ENCODE data around the gene SIX3. TPM values are rescaled to one million over a fixed set of nuclear protein-coding genes. Genes with fewer than 3 reads are reported as not detected.

SIX3 gene
- total RNA-seq, 1 donor, result not detected

DNA sequence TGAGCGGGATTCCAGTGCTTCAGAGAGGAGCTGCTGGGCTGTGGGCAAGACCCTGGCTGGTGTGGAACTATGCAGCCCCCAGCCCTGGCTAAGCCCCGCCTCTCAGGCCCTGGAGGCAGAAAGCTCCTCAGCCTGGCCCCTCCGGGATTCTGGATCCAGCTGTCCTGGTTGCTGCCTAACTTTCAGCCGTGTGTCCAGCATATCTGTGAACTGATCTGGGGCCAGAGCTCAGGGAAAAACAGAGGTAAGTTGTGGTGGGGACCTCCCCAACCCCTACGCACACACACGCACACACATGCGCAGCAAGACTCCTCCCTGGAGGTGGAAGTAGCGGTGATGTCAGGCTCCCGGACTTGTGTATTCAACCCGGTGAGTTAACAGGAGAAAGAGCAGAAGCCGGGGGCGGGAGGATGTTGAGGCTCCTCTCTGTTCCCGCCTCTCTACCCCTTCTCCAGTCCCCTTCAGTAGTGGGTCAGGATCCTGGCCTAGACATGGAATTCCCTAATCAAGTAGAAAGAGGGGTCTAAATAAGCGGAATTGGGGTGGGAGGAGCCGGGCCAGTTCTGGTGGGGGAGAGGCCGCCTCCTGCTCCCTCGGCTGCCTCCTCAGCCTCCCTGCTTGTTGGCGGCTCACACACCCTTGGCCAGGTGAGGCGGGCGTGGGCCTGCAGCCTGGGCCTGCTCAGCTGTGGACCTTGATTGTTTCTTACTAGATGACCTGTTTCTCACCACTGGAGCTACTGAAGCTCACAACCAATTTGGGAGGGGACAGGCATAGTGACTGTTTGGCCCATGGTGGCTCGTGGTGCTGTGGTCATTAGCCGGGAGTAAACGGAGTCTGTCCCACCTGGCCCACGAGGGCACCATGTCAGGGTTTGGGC is 34.3 kb downstream of the SIX3 start:
- Histone ChIP-seq H3K9me3 (ENCODE audit: low read depth, low read length) (no peaks in the 10 kb centered on the region), H3K4me3 (ENCODE audit: low read length) (no peak overlapping the region)

DNA sequence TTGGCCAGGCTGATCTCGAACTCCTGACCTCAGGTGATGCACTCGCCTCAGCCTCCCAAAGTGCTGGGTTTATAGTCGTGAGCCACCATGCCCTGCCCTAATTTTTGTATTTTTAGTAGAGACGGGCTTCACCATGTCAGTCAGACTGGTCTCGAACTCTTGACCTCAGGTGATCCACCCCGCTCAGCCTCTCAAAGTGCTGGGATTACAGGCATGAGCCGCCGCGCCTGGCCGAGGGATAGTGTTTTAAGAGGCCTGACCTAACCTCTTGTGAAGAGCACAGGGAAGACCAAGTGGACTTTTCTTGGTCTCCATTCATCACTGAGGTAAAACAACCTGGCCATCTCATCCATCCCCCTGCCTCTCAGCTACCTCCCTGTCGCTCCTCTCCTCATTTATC is 38.1 kb downstream of the SIX3 start:
- no peak overlapping the region for H3K4me3 ChIP-seq (ENCODE audit: low read length)
- peaks cover 2% of the 10 kb centered on the region for H3K27me3 ChIP-seq (ENCODE audit: insufficient read depth, low read length)
- no peaks in the 10 kb centered on the region for H3K4me1 ChIP-seq (ENCODE audit: insufficient read depth, low read length)
- no peaks in the 10 kb centered on the region for H3K9me3 ChIP-seq (ENCODE audit: low read depth, low read length)

More for the DNA sequence above, 34.3 kb downstream of the SIX3 start:
- Histone ChIP-seq H3K4me1 (ENCODE audit: insufficient read depth, low read length) (no peaks in the 10 kb centered on the region), H3K27me3 (ENCODE audit: insufficient read depth, low read length) (no peaks in the 10 kb centered on the region)

DNA sequence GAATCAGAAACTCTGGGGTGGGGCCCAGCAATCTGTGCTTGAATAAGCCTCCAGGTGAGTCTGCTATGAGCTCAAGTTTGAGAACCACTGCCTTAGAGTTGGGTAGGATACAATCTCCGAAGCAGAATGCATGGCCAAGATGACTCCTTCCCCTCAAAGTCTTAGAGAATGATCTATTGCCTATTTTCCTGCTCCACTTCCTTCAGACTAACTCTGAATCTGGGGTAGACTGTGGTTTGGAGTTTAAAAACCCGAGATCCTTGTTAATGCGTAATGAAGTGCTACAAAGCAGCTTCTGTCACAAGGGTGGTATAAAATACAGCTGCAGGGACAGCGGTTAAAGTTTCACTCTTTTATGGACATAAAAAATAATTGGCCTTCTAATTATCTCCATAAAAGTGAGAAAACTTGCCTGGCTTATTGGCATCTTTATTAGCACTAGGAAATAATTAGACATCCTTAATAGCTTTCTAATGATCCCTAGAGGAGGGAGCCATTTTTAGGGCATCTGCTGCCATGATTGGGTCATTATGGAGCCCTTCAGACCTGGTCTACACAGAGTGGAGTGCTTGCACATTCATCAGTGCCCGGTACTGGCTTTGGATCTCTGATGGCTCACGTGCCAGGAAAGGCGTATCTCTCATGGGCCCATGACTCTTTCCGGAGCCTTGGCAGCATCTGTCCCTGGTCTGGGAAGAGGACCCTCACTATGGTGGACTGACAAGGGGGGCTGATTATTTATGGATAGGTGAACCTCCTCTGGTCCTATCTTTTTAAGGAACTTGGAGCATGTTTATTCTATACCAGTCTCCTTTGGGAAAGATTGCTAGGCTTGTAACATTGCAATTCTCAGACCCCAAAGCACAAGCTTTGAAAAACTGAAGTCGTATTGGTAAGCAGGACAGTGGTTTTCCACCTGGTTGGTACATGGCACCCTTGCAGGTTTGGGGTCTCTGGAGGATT is 39.5 kb downstream of the SIX3 start:
- H3K4me1 ChIP-seq (ENCODE audit: insufficient read depth, low read length), result no peaks in the 10 kb centered on the region
- H3K27me3 ChIP-seq (ENCODE audit: insufficient read depth, low read length), result peaks cover 2% of the 10 kb centered on the region
- no peaks in the 10 kb centered on the region for H3K9me3 ChIP-seq (ENCODE audit: low read depth, low read length)
- H3K4me3 ChIP-seq (ENCODE audit: low read length), result no peak overlapping the region

DNA sequence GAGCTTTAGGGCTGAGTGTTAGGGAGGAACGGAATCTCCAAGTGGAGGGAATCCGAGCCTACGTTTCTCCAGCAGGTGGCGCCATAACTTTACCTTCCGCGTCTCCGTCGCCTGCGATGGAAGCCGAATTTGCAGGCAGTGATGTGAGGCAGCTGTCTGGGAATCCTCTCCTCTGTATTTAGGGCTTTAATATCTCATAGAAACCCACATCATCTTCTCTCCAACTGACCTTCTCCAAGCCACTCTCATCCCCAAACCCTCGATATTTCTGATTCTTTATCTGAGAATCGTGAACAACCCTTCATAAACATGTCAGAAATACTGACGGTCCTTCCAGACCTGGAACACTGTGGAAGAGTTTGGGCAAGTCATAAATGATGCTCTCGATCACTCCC is 40.2 kb downstream of the SIX3 start:
- no peak overlapping the region for H3K4me3 ChIP-seq (ENCODE audit: low read length)
- no peaks in the 10 kb centered on the region for H3K4me1 ChIP-seq (ENCODE audit: insufficient read depth, low read length)
- no peaks in the 10 kb centered on the region for H3K9me3 ChIP-seq (ENCODE audit: low read depth, low read length)
- H3K27me3 ChIP-seq (ENCODE audit: insufficient read depth, low read length), result peaks cover 8% of the 10 kb centered on the region

DNA sequence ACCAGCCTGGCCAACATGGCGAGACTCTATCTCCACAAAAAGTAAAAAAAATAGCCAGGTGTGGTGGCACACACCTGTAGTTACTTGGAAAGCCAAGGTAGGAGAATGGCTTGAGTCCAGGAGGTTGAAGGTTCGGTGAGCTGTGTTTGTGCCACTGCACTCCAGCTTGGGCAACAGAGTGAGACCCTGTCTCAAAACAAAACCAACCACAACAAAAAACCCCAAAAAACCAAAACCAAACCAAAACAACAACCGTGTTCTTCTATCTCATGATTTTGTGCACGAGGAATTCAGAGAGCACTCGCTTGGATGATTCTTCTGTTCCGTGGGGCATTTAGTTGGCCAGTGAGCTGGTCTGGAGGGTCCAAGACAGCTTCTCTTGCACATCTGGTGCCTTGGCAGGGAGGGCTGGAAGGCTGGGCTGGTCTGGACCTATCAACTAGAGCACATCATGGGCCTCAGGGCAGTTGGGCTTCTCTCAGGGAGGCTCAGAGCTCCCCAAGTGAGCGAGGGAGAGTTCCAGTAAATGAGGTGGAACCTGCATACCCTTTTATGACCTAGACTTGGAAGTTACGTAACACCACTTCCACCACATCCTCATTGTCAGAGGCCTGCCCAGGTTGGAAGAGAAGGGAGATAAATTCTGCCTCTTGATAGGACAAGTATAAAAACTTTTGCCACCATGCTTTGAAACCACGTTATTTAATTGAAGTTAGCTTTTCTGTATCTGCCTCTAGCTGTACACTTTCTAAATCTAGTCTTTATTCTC is 42.5 kb downstream of the SIX3 start:
- no peaks in the 10 kb centered on the region for H3K9me3 ChIP-seq (ENCODE audit: low read depth, low read length)

DNA sequence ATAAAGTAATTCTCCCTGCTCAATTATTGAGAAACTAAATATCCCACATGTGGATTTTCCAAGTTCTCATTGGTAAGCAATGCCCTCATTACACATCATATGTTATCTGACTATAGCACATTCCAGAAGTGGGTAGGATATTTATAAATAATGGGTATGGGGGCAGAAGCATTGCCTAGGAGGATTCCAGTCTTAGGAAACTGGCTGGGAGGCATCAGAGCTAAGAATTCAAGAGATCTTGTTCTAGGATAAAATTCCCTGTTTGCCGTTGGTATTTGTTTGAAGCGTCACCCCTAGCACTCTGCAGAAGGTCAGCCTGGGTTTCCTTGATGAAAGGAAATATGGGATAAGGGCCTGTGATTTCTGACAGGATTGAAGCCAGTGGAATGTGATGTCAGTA is 47.7 kb downstream of the SIX3 start:
- Histone ChIP-seq H3K27me3 (ENCODE audit: insufficient read depth, low read length) (peaks cover 40% of the 10 kb centered on the region), H3K4me1 (ENCODE audit: insufficient read depth, low read length) (no peaks in the 10 kb centered on the region), H3K9me3 (ENCODE audit: low read depth, low read length) (no peaks in the 10 kb centered on the region), H3K4me3 (ENCODE audit: low read length) (no peak overlapping the region)

More for the DNA sequence above, 42.5 kb downstream of the SIX3 start:
- Histone ChIP-seq H3K4me3 (ENCODE audit: low read length) (no peak overlapping the region), H3K27me3 (ENCODE audit: insufficient read depth, low read length) (peaks cover 8% of the 10 kb centered on the region), H3K4me1 (ENCODE audit: insufficient read depth, low read length) (no peaks in the 10 kb centered on the region)

DNA sequence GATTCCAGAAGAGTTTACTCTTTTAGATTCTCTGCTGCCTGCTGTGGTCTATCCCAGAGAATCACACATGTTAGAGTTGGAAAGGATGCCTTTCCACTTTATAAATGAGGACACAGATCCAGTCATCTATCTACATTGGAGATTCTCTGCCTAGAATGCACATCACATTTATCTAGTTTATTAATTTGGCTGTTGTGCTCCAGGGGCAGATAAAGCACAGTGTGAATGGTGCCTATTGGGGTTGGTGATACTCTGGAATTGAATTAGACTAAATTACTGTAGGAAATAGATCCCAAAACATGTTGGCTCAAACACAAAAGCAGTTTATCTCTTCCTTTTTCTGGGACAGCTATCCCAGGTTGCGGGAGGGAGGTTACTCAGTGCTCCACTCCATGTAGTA is 52.9 kb downstream of the SIX3 start:
- H3K9me3 ChIP-seq (ENCODE audit: low read depth, low read length), result no peaks in the 10 kb centered on the region
- H3K4me1 ChIP-seq (ENCODE audit: insufficient read depth, low read length), result no peaks in the 10 kb centered on the region
- no peak overlapping the region for H3K4me3 ChIP-seq (ENCODE audit: low read length)
- peaks cover 80% of the 10 kb centered on the region for H3K27me3 ChIP-seq (ENCODE audit: insufficient read depth, low read length)

Other genes starting within 250 kb of the SIX3 start
- 0.10 TPM for gene SIX2, start 67.8 kb downstream of the SIX3 start, total RNA-seq